Stimulated activated CD4-positive, alpha-beta T cell treated with anti-CD3 and anti-CD28 coated beads, Interleukin-4, amount 100 ng/mL, for 24 hours (primary cell): ENCODE measurements around the gene PRCD.
"Not testable (repeated sequence)": the region's sequence is repeated elsewhere in the genome, so short reads cannot be mapped to it uniquely, and the experiment has no call there.

ENCODE experiments used
- DNase-seq: peaks from one replicate; pipeline ENCODE4 v3.0.0-alpha.2; 2020

Gene PRCD

GRCh38 chr17:76558198-76559095 lies 18.6 kb downstream of the PRCD start:
- peak; percentile 31 for DNase-seq

DNA sequence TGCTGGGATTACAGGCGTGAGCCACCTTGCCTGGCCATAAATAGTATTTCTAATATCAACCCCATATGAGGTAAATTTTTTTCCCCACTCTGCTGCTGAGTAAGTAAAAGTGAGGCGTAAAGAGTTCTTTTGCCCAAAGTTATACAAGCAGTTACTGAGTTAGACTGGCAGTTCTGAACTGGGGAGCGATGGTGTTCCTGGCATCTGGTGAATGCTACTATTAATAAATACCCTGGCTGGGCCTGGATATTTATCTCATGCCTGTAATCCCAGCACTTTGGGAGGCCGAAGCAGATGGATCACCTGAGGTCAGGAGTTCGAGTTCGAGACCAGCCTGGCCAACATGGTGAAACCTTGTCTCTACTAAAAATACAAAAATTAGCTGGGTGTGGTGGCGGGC lies 19.6 kb downstream of the PRCD start:
- DNase-seq = not testable (repeated sequence)

- DNase-seq = no peak
Measured at GRCh38 chr17:76560036-76560876, 20.4 kb downstream of the PRCD start.

DNA sequence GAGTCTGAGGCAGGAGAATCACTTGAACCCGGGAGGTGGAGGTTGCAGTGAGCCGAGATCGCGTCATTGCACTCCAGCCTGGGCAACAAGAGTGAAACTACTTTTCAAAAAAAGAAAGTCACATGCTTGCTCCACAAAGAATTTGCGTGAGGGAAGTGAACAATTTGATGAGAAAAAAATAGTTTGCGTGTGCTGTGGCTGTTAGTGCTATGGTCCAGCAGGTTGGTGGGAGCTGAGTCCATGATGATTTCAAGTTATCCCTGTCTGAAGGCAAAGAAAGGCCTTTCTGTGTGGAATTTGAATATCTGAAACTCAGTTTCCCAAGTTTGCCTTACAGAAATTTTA lies 21.0 kb downstream of the PRCD start:
- DNase-seq = no peak

DNA sequence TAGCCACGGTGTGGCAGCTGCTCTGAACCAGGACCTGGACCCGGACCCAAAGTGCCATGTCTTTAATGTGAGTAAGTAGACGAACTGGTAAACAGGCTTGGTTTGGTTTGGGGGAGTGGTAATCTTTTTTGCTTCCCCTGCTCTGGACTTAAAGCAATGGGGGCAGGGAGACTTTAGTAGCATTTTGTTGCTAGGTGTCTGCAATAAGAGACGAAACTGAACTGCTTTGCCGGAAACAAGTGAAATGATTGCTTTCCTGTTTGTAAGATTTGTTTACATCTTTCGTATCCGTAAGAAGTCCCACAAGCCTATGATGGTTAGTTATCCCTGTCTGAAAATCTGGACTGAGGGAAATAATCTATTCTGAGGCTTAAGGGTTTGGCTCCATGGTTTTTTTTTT lies 21.5 kb downstream of the PRCD start:
- DNase-seq = no peak

DNA sequence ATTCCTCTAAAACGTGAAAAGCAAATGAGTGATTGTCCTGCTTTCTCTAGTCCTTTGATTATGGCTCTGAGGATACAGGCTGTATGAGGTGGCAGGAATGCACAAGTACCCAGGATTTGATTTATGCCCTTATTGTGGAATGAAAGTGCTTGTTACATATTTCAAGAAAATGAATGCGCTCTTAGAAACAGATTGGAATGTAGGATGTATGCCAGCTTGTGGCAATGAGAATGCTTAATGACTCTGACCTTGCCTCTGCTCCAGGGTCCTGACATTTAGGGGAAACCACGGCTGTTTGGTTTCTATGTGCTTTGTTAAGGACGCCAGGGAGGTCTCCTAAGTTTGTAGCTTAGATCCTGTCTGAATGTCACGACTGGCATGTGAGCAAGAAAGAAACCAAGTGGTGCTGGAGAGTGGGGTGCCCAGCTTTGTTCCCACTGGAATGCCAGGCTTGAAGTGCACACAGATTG lies 22.0 kb downstream of the PRCD start:
- DNase-seq = no peak

DNA sequence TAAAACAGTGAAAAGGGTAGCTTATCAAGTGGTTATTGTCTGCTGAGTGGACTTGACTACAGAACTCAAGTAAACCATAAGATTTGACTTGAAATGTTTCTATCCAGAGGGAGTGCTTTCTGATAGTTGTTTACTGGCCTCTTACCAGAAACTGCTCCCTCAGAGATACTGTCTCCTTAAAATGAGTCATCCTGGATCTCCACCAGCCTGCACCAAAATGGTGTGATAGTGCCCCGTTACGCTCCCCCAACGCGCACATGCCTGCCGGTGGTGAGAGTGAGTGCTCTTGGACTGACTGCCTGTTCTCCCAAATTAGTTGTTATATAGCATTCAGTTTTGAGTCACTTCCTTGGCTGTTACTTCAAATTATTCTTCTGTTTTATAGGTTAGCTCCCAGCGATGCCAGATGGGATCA lies 22.9 kb downstream of the PRCD start:
- DNase-seq = no peak

DNA sequence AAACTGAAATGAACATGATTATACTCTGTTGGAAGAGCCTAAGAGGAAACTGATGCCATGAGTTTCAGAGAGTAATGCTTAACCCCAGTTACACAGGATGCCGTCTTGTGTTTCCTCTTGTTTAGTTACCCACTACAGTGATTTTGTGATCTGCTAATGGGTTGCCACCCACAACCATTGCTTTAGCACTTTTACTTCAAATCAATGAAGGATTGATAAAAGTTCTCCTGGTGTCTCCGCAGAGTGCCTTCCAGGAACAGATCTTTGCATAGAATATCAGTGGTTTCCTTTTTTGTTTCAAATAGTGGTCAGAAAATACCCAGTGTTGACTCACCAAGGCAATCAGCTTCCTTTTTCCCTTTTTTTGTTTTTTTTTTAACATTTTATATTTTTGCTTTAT lies 23.5 kb downstream of the PRCD start:
- not testable (repeated sequence) for DNase-seq

DNA sequence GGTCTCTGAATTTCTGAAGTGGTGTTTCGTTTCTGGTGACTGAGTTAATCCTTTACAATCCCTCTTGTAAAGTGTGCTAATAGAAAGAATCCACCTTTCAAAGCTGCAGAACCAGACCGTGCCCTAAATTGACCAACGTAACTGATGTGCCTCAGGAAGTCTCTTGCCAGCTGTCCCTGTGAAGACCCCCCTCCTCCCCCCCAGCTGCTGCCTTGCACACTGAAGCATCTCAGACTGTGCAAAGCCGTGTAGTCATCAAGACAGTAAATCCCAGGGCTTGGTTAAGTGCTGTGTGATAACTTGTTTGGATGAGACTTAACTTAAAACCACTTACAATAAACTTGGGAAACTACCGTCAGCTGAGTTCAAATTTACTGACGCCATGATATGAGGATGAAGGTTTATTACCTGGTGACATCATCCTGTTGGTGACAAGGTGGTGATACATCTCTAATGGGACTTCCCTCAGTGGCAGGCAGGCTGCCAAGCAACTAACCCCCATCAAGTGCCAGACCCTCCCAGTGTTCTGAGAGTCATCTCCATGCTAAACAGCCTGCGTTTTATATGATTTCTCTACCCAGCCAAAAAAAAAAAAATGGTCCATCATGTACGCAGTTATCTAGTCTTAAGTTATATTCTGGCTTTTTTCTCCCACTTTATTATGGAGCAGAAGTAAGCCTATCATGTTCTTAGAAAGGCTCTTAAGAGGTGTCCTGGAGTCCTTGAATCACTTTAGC lies 25.3 kb downstream of the PRCD start:
- peak; percentile 48 for DNase-seq

- no peak for DNase-seq
Measured at GRCh38 chr17:76565728-76566612, 26.1 kb downstream of the PRCD start.

- no peak for DNase-seq
Measured at GRCh38 chr17:76566613-76566943, 26.7 kb downstream of the PRCD start.

- DNase-seq = no peak
Measured at GRCh38 chr17:76566988-76567431, 27.2 kb downstream of the PRCD start.

DNA sequence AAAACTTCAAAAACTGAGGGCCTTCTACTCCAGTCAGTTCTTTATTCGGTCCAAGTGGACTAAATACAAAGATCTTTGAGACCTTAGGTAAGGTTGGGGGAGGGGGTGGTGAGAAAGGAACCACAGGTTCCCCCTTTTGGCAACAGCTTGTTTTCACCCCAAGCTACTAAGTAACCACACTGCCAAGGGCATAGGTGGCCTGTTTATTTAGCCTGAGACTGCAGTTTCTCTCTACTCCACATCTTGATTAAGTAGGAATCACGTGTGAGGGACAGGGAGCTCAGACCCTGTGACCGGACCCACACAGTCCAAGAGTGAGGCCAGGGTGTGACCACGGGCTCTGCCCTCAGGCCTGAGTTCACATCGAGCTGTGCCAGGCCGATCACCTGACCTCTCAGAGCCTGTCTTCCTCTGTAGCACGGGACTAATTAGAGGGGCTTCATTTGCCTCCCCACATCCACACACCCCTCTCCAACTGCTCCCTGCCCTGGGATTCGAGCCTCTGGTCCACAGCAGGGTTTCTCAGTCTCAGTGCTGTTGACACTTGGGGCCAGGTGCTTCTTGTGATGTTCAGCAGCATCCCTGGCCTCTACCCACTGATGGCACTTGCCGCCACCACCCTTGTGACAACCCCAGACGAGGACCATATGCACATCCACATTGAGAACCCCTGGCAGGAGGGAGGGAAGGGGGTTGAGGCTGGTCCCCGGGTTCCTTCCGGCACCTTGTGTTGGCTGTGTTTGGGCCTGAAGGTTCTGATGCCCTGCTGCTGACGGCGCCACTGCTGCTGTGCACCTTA lies 28.0 kb downstream of the PRCD start:
- DNase-seq = no peak

DNA sequence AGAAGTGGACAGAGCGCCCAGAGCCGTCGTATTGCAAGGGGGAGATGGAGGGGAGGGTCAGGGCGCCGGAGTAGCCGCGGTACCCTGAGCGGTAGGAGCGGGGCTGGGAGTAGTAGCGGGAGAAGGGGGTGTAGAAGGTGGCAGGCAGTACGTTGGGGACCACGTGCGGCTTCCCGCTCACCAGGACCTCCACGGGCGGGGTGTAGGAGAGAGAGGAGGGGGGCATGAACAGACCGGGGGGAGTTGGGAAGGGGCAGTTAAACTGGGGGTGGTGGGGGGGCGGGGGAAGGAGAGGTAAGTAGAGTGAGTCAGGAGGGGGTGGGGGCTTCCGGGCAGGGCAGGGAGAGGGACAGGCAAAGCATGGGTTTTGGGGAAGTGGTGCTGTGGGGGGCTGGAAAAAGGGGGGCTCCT lies 29.0 kb downstream of the PRCD start:
- no peak for DNase-seq

DNA sequence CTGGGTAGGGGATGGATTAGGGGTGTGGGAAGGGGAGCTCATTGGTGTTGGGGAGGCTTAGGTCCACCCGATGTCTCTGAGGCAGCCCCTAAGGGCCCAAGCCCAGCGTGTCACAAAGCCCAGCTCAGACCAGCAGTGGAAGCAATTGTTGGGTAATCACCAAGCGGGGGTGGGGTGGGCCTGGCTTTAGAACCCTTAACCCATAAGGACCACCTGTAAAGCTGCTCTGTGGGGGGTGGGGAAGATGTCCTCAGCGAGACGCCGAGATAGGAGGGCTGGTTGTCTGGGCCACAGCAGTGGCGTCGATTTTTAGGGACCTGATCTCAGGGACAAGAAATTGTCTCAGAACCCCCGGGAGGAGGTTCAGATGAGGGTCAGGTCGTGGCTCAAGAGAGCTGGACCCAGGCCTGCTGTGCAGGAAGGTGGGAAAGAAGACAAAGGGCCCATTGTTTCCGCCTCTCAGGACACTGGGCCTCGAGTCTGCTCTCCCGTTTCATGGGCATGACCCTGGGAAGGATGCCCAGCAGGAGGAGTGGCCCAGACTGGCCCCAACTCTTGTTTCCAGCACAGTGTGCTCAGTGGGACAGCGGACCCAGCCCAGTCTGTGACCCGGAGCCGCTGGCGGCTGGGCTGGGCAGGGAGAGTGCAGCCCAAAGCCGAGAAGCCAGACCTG lies 29.9 kb downstream of the PRCD start:
- DNase-seq = no peak

DNA sequence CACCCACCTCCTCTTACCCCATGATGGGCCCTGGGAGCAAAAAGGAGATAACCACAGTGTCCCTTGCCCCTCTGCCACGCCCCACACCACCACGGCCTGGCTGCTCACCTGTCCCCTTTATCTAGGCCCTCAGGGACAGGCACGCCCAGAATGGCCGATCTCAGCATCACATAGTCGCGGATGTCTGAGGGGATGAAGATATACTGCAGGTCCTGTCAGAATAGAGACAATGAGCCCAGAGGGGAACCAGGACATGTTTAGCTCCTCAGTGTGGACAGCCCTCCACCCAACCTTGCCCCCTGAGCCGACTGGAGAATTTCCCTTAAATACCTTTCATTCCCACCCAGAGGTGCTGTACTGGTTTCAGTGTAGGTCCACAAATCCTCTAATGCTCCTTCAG lies 30.6 kb downstream of the PRCD start:
- no peak for DNase-seq

DNA sequence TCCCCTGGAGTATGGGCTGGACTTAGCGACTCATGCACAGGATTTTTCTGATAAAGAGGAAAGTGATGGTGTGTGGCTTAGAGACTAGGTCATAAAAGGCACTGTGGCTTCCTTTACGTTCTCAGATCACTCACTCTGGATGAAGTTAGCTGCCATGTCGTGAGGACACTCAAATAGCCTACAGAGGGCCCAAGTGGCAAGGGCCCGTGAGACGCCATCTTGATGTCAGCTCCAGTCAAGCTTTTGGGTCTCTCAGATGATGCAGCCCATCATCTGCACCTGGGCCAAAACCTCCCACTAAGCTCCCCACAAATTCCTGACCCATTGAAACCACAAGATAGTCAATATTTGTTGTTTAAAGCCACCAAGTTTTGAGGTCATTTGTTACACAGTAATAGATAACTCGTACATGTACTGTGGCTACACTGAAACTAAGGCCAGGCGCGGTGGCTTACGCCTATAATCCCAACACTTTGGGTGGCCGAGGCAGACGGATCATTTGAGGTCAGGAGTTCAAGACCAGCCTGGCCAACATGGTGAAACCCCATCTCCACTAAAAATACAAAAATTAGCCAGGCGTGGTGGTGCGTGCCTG lies 31.1 kb downstream of the PRCD start:
- DNase-seq = no peak

- no peak for DNase-seq
Measured at GRCh38 chr17:76572201-76572910, 32.5 kb downstream of the PRCD start.

- no peak for DNase-seq
Measured at GRCh38 chr17:76573096-76573495, 33.3 kb downstream of the PRCD start.

GRCh38 chr17:76574166-76574565 lies 34.3 kb downstream of the PRCD start:
- DNase-seq = no peak
